Measurements from ENCODE around the gene CTSH.

The CTSH gene

DNA sequence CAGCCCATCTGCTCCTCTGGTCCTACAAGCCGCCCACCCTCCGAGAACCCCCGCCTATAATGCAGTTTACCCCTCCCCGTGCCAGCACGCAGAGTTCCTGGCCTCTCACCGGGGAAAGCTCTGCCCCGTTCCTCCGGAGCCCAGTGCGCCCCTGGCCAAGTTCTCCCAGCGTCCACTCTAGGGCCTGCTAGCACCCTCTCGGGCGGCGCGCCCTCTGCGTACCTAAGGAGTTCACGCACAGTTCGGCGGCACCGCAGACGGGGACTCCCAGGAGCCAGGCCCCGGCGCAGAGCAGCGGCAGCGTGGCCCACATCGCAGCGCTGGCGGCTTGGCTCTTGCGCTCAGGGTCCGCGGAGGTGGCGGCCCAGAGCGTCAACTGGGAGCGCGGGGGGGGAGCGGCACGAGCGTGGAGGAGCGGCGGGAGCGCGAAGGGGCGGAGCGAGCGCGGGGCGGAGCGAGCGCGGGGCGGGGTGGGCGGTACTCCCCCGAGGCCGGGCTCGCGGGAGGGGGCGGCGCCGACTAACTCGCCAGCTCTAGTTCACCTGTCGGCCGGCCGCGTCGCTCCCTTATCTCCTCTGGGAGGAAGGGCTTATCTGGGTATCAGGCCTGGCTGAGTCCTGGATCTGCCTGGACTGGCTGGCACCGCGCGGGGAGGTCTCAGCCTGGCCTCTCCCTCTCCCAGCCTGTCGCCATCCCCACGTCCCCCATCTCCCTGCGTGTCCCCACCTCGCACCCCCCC lies at the start of gene CTSH:
TSS of gene CTSH (minus strand) at position 378 of the 739 bp plus-strand sequence. CDS start at position 313, 65 bp downstream.
- POLR2A ChIA-PET = no interaction called here
- TF ChIP-seq CTCF (IDR thresholded peaks at IDR 0.05; ENCODE audit: insufficient read depth, low read length, missing control alignments) = no peak
- CTCF ChIA-PET = interaction anchor here (1.0 to 1.8 kb wide), 2 partner anchors 15 to 22 kb away, joined by 3 to 6 read pairs; no protein-coding TSS in a partner anchor
- peak within 1 kb of the TSS; percentile 47 for H3K4me3 ChIP-seq (ENCODE audit: low read depth, low read length)
- no peak for DNase-seq (ENCODE audit: low read depth, low spot score)

- TF ChIP-seq CTCF (IDR thresholded peaks at IDR 0.05; ENCODE audit: insufficient read depth, low read length, missing control alignments) = no peak
- ChIA-PET POLR2A (no interaction called here), CTCF (interaction anchor here (0.9 kb wide), 1 partner anchor 15 kb away, joined by 4 read pairs; no protein-coding TSS in a partner anchor)
- DNase-seq (ENCODE audit: low read depth, low spot score) = no peak
- no peak overlapping the region for H3K4me3 ChIP-seq (ENCODE audit: low read depth, low read length)
Measured at GRCh38 chr15:78993931-78994530, 49.2 kb upstream of the CTSH start.

DNA sequence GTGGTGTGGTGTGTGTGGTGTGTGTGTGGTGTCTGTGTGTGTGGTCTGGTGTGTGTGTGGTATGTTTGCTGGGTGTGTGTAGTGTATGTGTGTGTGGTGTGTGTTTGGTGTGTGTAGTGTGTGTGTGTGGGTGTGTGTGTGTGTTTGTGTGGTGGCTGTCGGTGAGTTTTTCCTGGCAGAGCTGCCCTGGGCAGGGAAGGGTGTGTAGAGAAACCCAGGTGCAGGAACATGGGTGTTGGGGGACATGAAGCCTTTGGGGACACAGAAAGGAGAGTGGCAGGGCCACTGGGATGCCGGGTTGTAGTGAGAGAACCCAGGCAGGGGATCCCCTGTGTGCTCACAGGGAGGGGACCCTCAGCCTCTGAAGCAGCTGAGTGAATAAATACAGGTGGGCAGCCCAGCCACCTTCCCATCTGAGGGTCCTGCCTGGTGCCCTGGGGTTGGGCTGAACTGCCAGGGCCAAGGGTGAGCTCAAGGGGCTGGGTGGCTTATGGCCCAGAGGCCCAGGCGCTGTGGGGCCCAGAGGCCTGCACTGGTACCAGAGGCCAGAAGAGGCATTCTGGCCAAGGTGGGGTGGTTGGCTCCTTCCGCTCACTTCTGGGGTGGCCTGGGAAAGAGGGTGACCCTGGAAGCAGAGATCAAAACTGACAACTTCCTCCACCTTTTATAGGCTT lies 48.5 kb upstream of the CTSH start:
- H3K4me3 ChIP-seq (ENCODE audit: low read depth, low read length) = no peak overlapping the region
- ChIA-PET CTCF (no interaction called here), POLR2A (no interaction called here)
- no peak for DNase-seq (ENCODE audit: low read depth, low spot score)
- no peak for TF ChIP-seq CTCF (IDR thresholded peaks at IDR 0.05; ENCODE audit: insufficient read depth, low read length, missing control alignments)

GRCh38 chr15:78992416-78993256 lies 47.8 kb upstream of the CTSH start:
- DNase-seq (ENCODE audit: low read depth, low spot score) = no peak

DNA sequence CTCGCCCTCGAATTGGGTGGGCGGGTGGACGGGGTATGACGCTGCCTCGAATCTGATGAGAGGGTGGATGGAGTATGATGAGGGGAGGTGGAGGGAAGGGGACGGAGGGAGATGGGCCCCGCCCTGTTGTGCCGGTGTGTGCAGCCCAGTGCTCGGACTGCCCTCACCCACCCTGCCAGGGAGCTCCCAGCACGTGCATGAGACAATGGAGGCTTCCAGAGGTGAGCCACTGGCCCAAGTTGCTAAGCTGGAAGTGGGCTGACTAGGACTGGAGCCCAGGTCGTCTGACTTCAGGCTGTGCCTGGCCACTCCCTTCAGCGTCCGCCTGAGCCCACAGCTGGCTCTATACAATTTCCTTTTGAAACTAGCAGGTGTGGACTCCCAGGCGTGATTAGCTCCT lies 47.0 kb upstream of the CTSH start:
- POLR2A ChIA-PET = no interaction called here
- TF ChIP-seq CTCF (IDR thresholded peaks at IDR 0.05; ENCODE audit: insufficient read depth, low read length, missing control alignments) = no peak
- CTCF ChIA-PET = interaction anchor here (0.9 to 1.2 kb wide), 4 partner anchors 11 to 16 kb away, joined by 3 to 6 read pairs (median 4); no protein-coding TSS in a partner anchor
- DNase-seq (ENCODE audit: low read depth, low spot score) = no peak
- no peak overlapping the region for H3K4me3 ChIP-seq (ENCODE audit: low read depth, low read length)

More at GRCh38 chr15:78992416-78993256, 47.8 kb upstream of the CTSH start:
- ChIA-PET POLR2A (no interaction called here), CTCF (interaction anchor here (1.1 kb wide), 1 partner anchor 11 kb away, joined by 3 read pairs; no protein-coding TSS in a partner anchor)
- TF ChIP-seq CTCF (IDR thresholded peaks at IDR 0.05; ENCODE audit: insufficient read depth, low read length, missing control alignments) = no peak
- H3K4me3 ChIP-seq (ENCODE audit: low read depth, low read length) = no peak overlapping the region

Measured in AG04449 (cell line).